DOHH2 (cell line): ENCODE data around the gene SHISA6.

Source experiments
- H3F3A ChIP-seq: fragments of 200-600 bp; sonication (generic), shearing (Covaris generic); 2 replicates; pipeline ENCODE4 v1.6.0; 2016; ENCODE audit warnings: antibody characterized with exemption, mild to moderate bottlenecking; ENCODE audit not compliant: control insufficient read depth, insufficient read depth
- H3K27ac ChIP-seq: fragments of 200-600 bp; sonication (generic); 2 replicates; pipeline ENCODE4 v1.5.1; 2014; ENCODE audit warnings: low read depth, mild to moderate bottlenecking, low read length, moderate library complexity
- H3K27me3 ChIP-seq: fragments of 200-600 bp; sonication (generic); 2 replicates; pipeline ENCODE4 v1.6.1; 2014; ENCODE audit warnings: mild to moderate bottlenecking, low read length, mixed read lengths; ENCODE audit not compliant: control insufficient read depth
- H3K36me3 ChIP-seq: fragments of 200-600 bp; sonication (generic); 2 replicates; pipeline ENCODE4 v1.6.1; 2014; ENCODE audit warnings: mild to moderate bottlenecking, low read length, moderate library complexity, mixed read lengths; ENCODE audit not compliant: control insufficient read depth
- H3K4me1 ChIP-seq: fragments of 200-600 bp; sonication (generic); 2 replicates; pipeline ENCODE4 v1.6.1; 2014; ENCODE audit warnings: mild to moderate bottlenecking, low read length, mixed read lengths; ENCODE audit not compliant: control insufficient read depth
- H3K4me2 ChIP-seq: fragments of 200-600 bp; sonication (generic); 2 replicates; pipeline ENCODE4 v1.6.0; 2014; ENCODE audit warnings: mild to moderate bottlenecking, low read length, moderate library complexity
- H3K4me3 ChIP-seq: fragments of 200-600 bp; sonication (generic); 2 replicates; pipeline ENCODE4 v1.5.1; 2014; ENCODE audit warnings: mild to moderate bottlenecking, low read length, mixed read lengths
- H3K79me2 ChIP-seq: fragments of 200-600 bp; sonication (generic); 2 replicates; pipeline ENCODE4 v1.6.1; 2014; ENCODE audit warnings: mild to moderate bottlenecking, low read length, mixed read lengths; ENCODE audit not compliant: control insufficient read depth
- H3K9me2 ChIP-seq: fragments of 200-600 bp; sonication (generic); replicated peaks from 2 replicates; pipeline ENCODE4 v1.6.1; 2014; ENCODE audit warnings: mild to moderate bottlenecking, low read length, mixed read lengths; ENCODE audit not compliant: control insufficient read depth
- H3K9me3 ChIP-seq: fragments of 200-600 bp; sonication (generic); 2 replicates; pipeline ENCODE4 v1.6.1; 2014; ENCODE audit warnings: antibody characterized with exemption, low read length, mixed read lengths; ENCODE audit not compliant: control insufficient read depth, insufficient read depth
- H4K20me1 ChIP-seq: fragments of 200-600 bp; sonication (generic); 2 replicates; pipeline ENCODE4 v1.6.0; 2014; ENCODE audit warnings: low read depth, mild to moderate bottlenecking, antibody characterized with exemption, low read length, moderate library complexity; ENCODE audit not compliant: control insufficient read depth, insufficient read depth
- CTCF ChIP-seq: fragments of 200-600 bp; sonication (generic); IDR thresholded peaks from one replicate; pipeline ENCODE4 v1.5.1; 2014; ENCODE audit warnings: antibody characterized with exemption, mild to moderate bottlenecking, low read depth, low read length; ENCODE audit not compliant: poor library complexity, severe bottlenecking
- EZH2phosphoT487 ChIP-seq: fragments of 200-600 bp; sonication (generic); IDR thresholded peaks from 2 replicates; pipeline ENCODE4 v1.6.1; 2017; ENCODE audit warnings: borderline replicate concordance, mild to moderate bottlenecking, antibody characterized with exemption, low read length, moderate library complexity, mixed read lengths

Gene SHISA6

GRCh38 chr17:11351479-11351878 is 110.5 kb downstream of the SHISA6 start:
- no peaks in the 10 kb centered on the region for H4K20me1 ChIP-seq
- H3K9me3 ChIP-seq = no peaks in the 10 kb centered on the region; the same call in 1 of the 2 replicates
- TF ChIP-seq CTCF (no peak), EZH2phosphoT487 (no peak)
- no peak overlapping the region for H3K4me3 ChIP-seq
- no peaks in the 10 kb centered on the region for H3K4me1 ChIP-seq
- no peak overlapping the region for H3K4me2 ChIP-seq
- no peaks in the 10 kb centered on the region for H3K9me2 ChIP-seq
- H3K27ac ChIP-seq = no peak overlapping the region
- no peaks in the 10 kb centered on the region for H3K79me2 ChIP-seq
- H3F3A ChIP-seq = no peaks in the 10 kb centered on the region
- H3K36me3 ChIP-seq = no peaks in the 10 kb centered on the region
- no peaks in the 10 kb centered on the region for H3K27me3 ChIP-seq

GRCh38 chr17:11353601-11354000 is 112.6 kb downstream of the SHISA6 start:
- Histone ChIP-seq H3K27me3 (no peaks in the 10 kb centered on the region), H3K4me1 (no peaks in the 10 kb centered on the region), H3K36me3 (no peaks in the 10 kb centered on the region), H3K4me2 (no peak overlapping the region), H3F3A (no peaks in the 10 kb centered on the region), H3K27ac (no peak overlapping the region), H3K4me3 (no peak overlapping the region), H3K9me2 (no peaks in the 10 kb centered on the region), H3K9me3 (no peaks in the 10 kb centered on the region; the same call in 1 of the 2 replicates), H3K79me2 (no peaks in the 10 kb centered on the region), H4K20me1 (no peaks in the 10 kb centered on the region)
- TF ChIP-seq CTCF (no peak), EZH2phosphoT487 (no peak)

- Histone ChIP-seq H3K79me2 (no peaks in the 10 kb centered on the region), H3K4me3 (no peak overlapping the region), H3K4me1 (no peaks in the 10 kb centered on the region)
These were observed 115.4 kb downstream of the SHISA6 start for GRCh38 chr17:11356371-11356770.

More at GRCh38 chr17:11356371-11356770, 115.4 kb downstream of the SHISA6 start:
- Histone ChIP-seq H3F3A (no peaks in the 10 kb centered on the region), H3K27ac (no peak overlapping the region), H3K4me2 (no peak overlapping the region), H4K20me1 (no peaks in the 10 kb centered on the region), H3K36me3 (no peaks in the 10 kb centered on the region), H3K27me3 (no peaks in the 10 kb centered on the region), H3K9me3 (no peaks in the 10 kb centered on the region; the same call in 1 of the 2 replicates), H3K9me2 (no peaks in the 10 kb centered on the region)
- TF ChIP-seq CTCF (no peak), EZH2phosphoT487 (no peak)
